GM18520 (cell line): ENCODE measurements around the gene TMEM123.
A peak's percentile ranks its signal among the peaks of the same experiment; 100 is the strongest.
"Not testable (repeated sequence)": the region's sequence is repeated elsewhere in the genome, so short reads cannot be mapped to it uniquely, and the experiment has no call there.

Source experiments
- ATAC-seq: cut with Tn5 transposase; IDR thresholded peaks from one replicate; pipeline ENCODE4 v1.9.1; 2021; ENCODE audit not compliant: unreplicated experiment

Gene TMEM123

GRCh38 chr11:102449651-102450570 lies 2.7 kb downstream of the TMEM123 start:
- no peak for ATAC-seq

- ATAC-seq: no peak
Observed at GRCh38 chr11:102448869-102449224, 3.7 kb downstream of the TMEM123 start.

GRCh38 chr11:102447941-102448868 lies 4.4 kb downstream of the TMEM123 start:
- ATAC-seq: no peak

DNA sequence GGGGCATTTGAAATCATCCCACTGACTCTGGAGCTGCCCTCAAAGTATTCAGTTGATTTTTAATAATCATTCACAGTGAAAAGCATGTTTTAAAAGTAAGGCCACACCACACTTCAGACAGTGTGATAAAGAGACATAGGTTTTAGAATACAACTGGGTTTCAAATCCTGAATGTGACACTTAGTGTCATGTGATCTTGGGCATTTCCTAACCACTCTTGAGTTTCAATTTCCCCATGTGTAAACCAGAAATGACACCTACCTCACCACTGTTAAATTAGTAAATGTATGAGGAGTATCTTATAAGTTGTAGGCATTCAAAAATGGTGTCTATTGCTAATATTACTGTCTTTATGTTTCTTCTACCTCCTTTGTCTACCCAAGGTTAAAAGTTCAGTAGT lies 5.4 kb downstream of the TMEM123 start:
- peak; percentile 60 for ATAC-seq

GRCh38 chr11:102446606-102447005 lies 6.0 kb downstream of the TMEM123 start:
- ATAC-seq: no peak

DNA sequence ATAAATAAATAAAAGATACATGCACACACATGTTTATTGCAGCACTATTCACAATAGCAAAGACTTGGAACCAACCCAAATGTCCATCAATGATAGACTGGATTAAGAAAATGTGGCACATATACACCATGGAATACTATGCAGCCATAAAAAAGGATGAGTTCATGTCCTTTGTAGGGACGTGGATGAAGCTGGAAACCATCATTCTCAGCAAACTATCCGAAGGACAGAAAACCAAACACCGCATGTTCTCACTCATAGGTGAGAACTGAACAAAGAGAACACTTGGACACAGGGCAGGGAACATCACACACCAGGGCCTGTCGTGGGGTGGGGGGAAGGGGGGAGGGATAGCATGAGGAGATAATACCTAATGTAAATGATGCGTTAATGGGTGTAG lies 7.9 kb downstream of the TMEM123 start:
- ATAC-seq: not testable (repeated sequence)

GRCh38 chr11:102444142-102444541 lies 8.4 kb downstream of the TMEM123 start:
- ATAC-seq: not testable (repeated sequence)

GRCh38 chr11:102439063-102439363 lies 13.6 kb downstream of the TMEM123 start:
- ATAC-seq: not testable (repeated sequence)

- ATAC-seq: no peak
Observed at GRCh38 chr11:102438311-102439062, 14.1 kb downstream of the TMEM123 start.

- ATAC-seq: no peak
Observed at GRCh38 chr11:102437727-102438126, 14.8 kb downstream of the TMEM123 start.

DNA sequence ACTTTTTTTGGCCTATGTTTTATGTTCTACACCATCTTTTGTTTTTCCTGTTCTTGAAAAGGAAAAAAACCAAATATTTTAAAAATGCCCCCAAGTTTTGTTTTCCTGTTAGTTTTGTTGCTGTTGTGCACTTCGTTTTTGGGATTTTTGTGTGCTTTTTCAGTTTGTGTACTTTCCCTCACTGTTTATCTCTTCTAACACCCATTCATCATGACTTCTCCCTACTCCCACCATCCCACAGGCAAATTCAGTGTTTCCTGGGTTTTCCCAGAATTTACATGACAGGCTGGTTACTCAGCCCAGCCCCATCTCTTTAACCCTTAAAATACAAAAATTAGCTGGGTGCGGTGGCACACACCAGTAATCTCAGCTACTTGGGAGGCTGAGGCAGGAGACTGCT lies 15.6 kb downstream of the TMEM123 start:
- no peak for ATAC-seq

DNA sequence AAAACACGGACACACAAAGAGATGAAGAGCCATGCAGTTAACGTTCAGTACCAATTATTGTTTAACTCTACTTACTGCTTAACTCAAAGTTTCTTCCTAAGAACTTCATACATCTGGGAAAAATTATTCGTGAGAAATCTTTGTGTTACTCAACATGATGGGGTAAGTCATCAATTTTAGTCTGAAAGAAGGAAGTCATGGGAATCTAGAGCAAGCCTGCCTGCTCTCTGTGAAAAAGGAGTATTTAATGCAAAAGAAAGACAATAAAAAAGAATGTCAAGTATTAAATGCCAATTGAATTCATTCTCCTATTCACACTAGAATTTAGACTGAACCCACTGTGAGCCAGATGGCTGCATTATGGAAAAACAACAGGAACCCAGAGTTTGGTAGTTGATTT lies 16.0 kb downstream of the TMEM123 start:
- no peak for ATAC-seq

DNA sequence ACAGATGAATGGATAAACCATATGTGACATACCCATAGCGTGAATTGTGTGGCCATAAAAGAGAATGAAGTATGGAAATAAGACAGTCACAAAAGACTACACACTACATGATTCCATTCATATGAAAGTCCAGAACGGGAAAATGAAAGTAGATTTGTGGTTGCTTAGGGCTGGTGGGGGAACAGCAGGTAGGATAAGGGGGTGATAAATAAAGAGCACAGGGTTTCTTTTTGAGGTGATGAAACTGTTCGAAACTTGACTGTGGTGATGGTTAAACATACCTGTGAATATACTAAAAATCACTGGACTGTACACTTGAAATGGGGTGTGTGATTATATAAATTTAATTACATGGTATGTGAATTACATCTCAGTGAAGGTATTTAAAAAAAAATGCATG lies 16.9 kb downstream of the TMEM123 start:
- no peak for ATAC-seq

- ATAC-seq: not testable (repeated sequence)
Observed at GRCh38 chr11:102433571-102433970, 19.0 kb downstream of the TMEM123 start.

DNA sequence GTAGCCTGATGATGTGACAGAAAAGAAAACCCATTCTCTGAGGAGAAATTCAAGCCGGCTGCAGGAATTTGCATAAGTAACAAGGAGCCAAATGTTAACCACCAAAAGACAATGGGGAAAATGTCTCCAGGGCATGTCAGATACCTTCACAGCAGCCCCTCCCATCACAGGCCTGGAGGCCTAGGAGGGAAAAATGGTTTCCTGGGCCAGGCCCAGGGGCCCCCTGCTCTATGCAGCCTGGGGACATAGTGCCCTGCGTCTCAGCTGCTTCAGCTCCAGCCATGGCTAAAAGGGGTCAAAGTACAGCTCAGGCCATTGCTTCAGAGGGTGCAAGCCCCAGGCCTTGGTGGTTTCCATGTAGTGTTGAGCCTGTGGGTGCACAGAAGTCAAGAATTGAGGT lies 20.0 kb downstream of the TMEM123 start:
- not testable (repeated sequence) for ATAC-seq

GRCh38 chr11:102431404-102431803 lies 21.2 kb downstream of the TMEM123 start:
- no peak for ATAC-seq

- ATAC-seq: peak; percentile 90
Observed at GRCh38 chr11:102430158-102430836, 22.3 kb downstream of the TMEM123 start.

DNA sequence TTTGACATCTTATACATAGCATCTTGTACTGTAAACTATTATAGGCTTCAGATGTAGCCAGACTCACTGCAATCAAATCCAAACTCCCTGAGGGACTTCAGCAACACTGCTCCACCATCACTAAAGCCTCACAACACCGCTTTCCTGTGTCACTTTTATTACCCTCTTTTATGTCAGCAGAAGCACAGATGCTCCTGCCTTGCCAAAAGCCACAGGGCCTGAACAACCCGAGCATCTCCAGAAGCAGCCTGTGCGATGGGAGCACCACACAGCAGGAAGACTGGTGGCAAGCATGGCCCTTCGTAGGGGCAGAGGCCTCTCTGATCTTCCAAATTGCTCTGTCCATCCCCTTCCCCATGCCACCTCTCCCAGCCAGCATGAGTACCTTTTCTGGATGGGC lies 22.9 kb downstream of the TMEM123 start:
- no peak for ATAC-seq

DNA sequence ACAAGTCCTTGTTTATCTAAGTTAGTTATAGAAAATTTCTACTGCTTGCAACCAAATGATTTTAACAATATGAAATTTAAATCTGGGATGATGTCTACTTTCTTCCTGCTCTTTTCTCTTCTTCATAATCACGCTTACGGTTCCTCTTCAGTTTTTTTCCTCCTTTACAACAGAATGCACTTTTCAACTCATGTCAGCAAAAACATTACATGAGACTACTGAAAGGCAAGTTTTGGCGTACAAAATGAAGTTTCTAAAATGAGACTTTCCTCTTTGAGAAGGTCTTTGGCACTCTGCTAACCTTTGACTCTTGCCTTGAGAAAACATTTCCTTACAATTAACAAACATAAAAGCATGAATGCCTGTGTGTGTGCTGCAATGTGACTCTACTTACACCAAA lies 23.3 kb downstream of the TMEM123 start:
- ATAC-seq: no peak

DNA sequence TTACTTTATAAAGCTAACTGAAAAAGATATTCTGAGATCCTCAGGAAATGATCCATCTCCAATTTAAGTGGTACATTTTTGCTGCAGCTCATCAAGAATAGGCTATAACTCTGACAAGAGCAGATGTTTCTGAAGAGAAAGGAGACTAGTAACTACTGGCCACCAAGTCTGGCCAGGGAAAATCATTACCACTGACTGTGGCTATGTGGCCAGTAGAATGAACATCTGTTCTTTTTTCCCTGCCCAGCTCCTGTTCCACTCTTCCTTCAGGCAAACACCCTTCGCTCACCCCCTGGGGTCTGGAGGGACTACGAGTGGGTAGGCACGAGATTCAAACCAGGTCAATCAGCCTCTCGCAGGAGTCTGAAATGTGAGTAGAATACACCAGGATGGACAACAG lies 23.9 kb downstream of the TMEM123 start:
- ATAC-seq: no peak

GRCh38 chr11:102427068-102427467 lies 25.5 kb downstream of the TMEM123 start:
- no peak for ATAC-seq
